Heart right ventricle (tissue), 16 donors: ENCODE results near the gene PRMT3. TPM values are rescaled to one million over a fixed set of nuclear protein-coding genes. Genes with fewer than 3 reads are reported as not detected.
"Not testable (repeated sequence)": the region's sequence is repeated elsewhere in the genome, so short reads cannot be mapped to it uniquely, and the experiment has no call there.

ENCODE experiments used
- ATAC-seq, 8 donors: fragments of 200-7000 bp; cut with Tn5 transposase; one replicate each; pipeline ENCODE4 v1.9.1; 2020; ENCODE audit warnings: mild to moderate bottlenecking in 8 of 8, moderate library complexity in 8 of 8, moderate number of reproducible peaks in 1 of 8
- DNase-seq, 2 donors: peaks; one replicate each; pipeline ENCODE4 v3.0.0-alpha.2; 2020
- H3K27ac ChIP-seq, 10 donors: fragments of 200-600 bp; sonication (generic) in 2 of 10; one replicate each; pipeline versions ENCODE4 v1.5.0 to v1.8.0; 2020 to 2022; ENCODE audit warnings: mild to moderate bottlenecking in 3 of 10
- H3K27me3 ChIP-seq, 7 donors: fragments of 200-600 bp; one replicate each; pipeline ENCODE4 v1.8.0; 2021 to 2022; ENCODE audit warnings: mild to moderate bottlenecking in 2 of 7
- H3K36me3 ChIP-seq, 9 donors: fragments of 200-600 bp; sonication (generic) in 1 of 9; one replicate each; pipeline versions ENCODE4 v1.5.0 to v1.8.0; 2020 to 2022; ENCODE audit warnings: mild to moderate bottlenecking in 2 of 9
- H3K4me1 ChIP-seq, 9 donors: fragments of 200-600 bp; sonication (generic) in 1 of 9; one replicate each; pipeline versions ENCODE4 v1.5.0 to v1.8.0; 2020 to 2022; ENCODE audit warnings: mild to moderate bottlenecking in 4 of 9
- H3K4me3 ChIP-seq, 10 donors: fragments of 200-600 bp; sonication (generic) in 2 of 10; one replicate each; pipeline versions ENCODE4 v1.5.0 to v1.8.0; 2020 to 2022; ENCODE audit warnings: mild to moderate bottlenecking in 7 of 10, moderate library complexity in 2 of 10
- H3K9me3 ChIP-seq, 11 donors: fragments of 200-600 bp in 10 of 11; sonication (generic) in 2 of 11; one replicate each; pipeline versions ENCODE4 v1.5.0 to v1.8.0; 2013 to 2022; ENCODE audit warnings: mild to moderate bottlenecking in 2 of 11, control low read depth in 1 of 11, moderate library complexity in 1 of 11
- WGBS, 2 donors: extraction: QIAGEN DNeasy Blood & Tissue Kit; methylation state at CpG; one replicate each; pipeline ENCODE4 v1.1.7; 2013; ENCODE audit warnings: inconsistent platforms in 1 of 2; 5-methylcytosine and 5-hydroxymethylcytosine counted together
- intact Hi-C, 10 donors: fragments of 100-400 bp; cut with DNase I; formaldehyde crosslinking; loops; one replicate each; pipeline versions ENCODE4 v1.11.1 to v1.14.2; 2022
- polyA plus RNA-seq, 2 donors: library from polyadenylated mRNA; stranded (reverse); fragments of 200-250 nt; gene quantifications; one replicate each; pipeline ENCODE4 v1.2.3, GENCODE V29; 2013
- total RNA-seq, 10 donors: library from RNA; stranded (reverse); fragmentation: NEBNext Ultra II Directional in 3 of 10; extraction: Animal tissue kit (Norgen Biotek cat#: 25700) in 3 of 10; gene quantifications; one replicate each; pipeline versions ENCODE4 v1.2.1 to v1.2.4, GENCODE V29; 2021 to 2023
- TF ChIP-seq, protein P1 (sequence below), 9 donors: fragments of 200-600 bp; sonication (generic) in 2 of 9; IDR thresholded peaks; one replicate each; pipeline versions ENCODE4 v1.5.0 to v1.8.0; 2021 to 2022; ENCODE audit warnings: antibody characterized with exemption in 9 of 9, mild to moderate bottlenecking in 5 of 9, moderate library complexity in 1 of 9
- donor health status: Arrhythmogenic right ventricular cardiomyopathy.
- donor health status: ischemic (EF 13 %, LVEDD 7.1; RV severe dilation, severe dysfunction).
- donor health status: healthy with polysubstance abuse.
- donor health status: DM: no; HTN: yes; CAD: no.
- donor health status: DM: no; HTN: no; CAD: no.
- donor health status: ischemic (EF 25% LVEDD 6.9; RV normal size, moderate dysfunction).
- donor health status: ischemic (EF 25% LVEDD 5.7; RV mildly dilated, moderate dysfunction).
- donor health status: healthy.
- donor health status: DM: yes; HTN: yes; CAD: no.
- donor health status: Ischemic cardiomyopathy.
- donor health status: ischemic (EF 35%, LVEDD 5.7; RV mildly dilated, moderate dysfunction).
- donor health status: nonischemic (EF 11% LVEDD 7.7; RV severe dilation, severe dysfunction).
- donor health status: DM: yes; HTN: yes; CAD: no.
- donor health status: PGD.
- donor health status: ischemic (EF 29% LVEDD 5.4; RV normal size, mild dysfunction).
- donor health status: nonischemic (EF 23%, LVEDD 6.1; RV moderate dilation, normal function).

The PRMT3 gene
- total and polyA plus RNA-seq, 12 donors, result 7.3 to 16.3 (median 11.5) TPM

GRCh38 chr11:20555783-20556182, 168.3 kb downstream of the PRMT3 start:
- Histone ChIP-seq H3K9me3 (peaks cover 0 to 20% (median 0%) of the 10 kb centered on the region in 11 donors), H3K4me3 (no peak overlapping the region), H3K27me3 (peaks cover 0 to 4% (median 0%) of the 10 kb centered on the region in 7 donors), H3K27ac (no peak overlapping the region), H3K4me1 (no peaks in the 10 kb centered on the region), H3K36me3 (no peaks in the 10 kb centered on the region)
- TF ChIP-seq, protein P1, sequence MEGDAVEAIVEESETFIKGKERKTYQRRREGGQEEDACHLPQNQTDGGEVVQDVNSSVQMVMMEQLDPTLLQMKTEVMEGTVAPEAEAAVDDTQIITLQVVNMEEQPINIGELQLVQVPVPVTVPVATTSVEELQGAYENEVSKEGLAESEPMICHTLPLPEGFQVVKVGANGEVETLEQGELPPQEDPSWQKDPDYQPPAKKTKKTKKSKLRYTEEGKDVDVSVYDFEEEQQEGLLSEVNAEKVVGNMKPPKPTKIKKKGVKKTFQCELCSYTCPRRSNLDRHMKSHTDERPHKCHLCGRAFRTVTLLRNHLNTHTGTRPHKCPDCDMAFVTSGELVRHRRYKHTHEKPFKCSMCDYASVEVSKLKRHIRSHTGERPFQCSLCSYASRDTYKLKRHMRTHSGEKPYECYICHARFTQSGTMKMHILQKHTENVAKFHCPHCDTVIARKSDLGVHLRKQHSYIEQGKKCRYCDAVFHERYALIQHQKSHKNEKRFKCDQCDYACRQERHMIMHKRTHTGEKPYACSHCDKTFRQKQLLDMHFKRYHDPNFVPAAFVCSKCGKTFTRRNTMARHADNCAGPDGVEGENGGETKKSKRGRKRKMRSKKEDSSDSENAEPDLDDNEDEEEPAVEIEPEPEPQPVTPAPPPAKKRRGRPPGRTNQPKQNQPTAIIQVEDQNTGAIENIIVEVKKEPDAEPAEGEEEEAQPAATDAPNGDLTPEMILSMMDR (IDR thresholded peaks at IDR 0.05), result no peak
- ATAC-seq (no peak), DNase-seq (no peak)
- intact Hi-C loops, result no loop called here
- WGBS, 2 donors, result 59 to 60% methylated on average over 3 of the region's 3 CpGs

DNA sequence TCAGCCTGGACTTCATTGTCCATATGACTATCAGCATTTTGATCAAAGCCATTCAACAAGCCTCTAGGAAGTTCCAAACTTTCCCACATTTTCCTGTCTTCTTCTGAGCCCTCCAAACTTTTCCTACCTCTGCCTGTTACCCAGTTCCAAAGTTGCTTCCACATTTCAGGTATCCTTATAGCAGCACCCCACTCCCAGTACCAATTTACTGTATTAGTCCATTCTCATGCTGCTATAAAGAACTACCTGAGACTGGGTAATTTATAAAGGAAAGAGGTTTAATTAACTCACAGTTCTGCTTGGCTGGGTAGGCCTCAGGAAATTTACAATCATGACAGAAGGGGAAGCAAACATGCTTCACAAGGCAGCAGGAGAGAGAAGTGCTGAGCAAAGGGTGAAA, 168.9 kb downstream of the PRMT3 start:
- H3K4me3 ChIP-seq, intact Hi-C loops, H3K36me3 ChIP-seq, H3K4me1 ChIP-seq, H3K27ac ChIP-seq, DNase-seq, ATAC-seq, H3K27me3 ChIP-seq: not testable (repeated sequence)
- H3K9me3 ChIP-seq, result peaks cover 0 to 20% (median 0%) of the 10 kb centered on the region in 11 donors

- no peak overlapping the region for H3K27ac ChIP-seq
- H3K36me3 ChIP-seq, result no peaks in the 10 kb centered on the region
- TF ChIP-seq, protein P1 (IDR thresholded peaks at IDR 0.05), result no peak
- intact Hi-C loops, result no loop called here
- DNase-seq (no peak), ATAC-seq (no peak)
- peaks cover 0 to 5% (median 0%) of the 10 kb centered on the region in 9 donors for H3K4me1 ChIP-seq
- H3K4me3 ChIP-seq, result no peak overlapping the region
- peaks cover 0 to 20% (median 0%) of the 10 kb centered on the region in 11 donors for H3K9me3 ChIP-seq
- WGBS, 2 donors, result 78 to 88% methylated on average over 4 of the region's 4 CpGs
- peaks cover 0 to 4% (median 0%) of the 10 kb centered on the region in 7 donors for H3K27me3 ChIP-seq
These were observed 171.2 kb downstream of the PRMT3 start for GRCh38 chr11:20558741-20559140.

Other genes starting within 250 kb of the PRMT3 start
- not detected for gene DBX1, start 227.2 kb upstream of the PRMT3 start, total RNA-seq
- gene DBX1, start 227.2 kb upstream of the PRMT3 start, polyA plus RNA-seq, result not detected
- 10 to 100 TPM in 7 of 10 donors, 1 to 10 TPM in 3; 6.1 to 28.8 (median 14.1) TPM for gene HTATIP2, start 24.0 kb upstream of the PRMT3 start, total RNA-seq
- gene HTATIP2, start 24.0 kb upstream of the PRMT3 start, polyA plus RNA-seq, result 10 to 100 TPM in 1 of 2 donors, 1 to 10 TPM in 1; 9.3 to 25.2 TPM
- not detected for gene SLC6A5, start 211.9 kb downstream of the PRMT3 start, total RNA-seq
- gene SLC6A5, start 211.9 kb downstream of the PRMT3 start, polyA plus RNA-seq, result not detected